ENCODE results near the gene SAV1. TPM values are rescaled to one million over a fixed set of nuclear protein-coding genes. Genes with fewer than 3 reads are reported as not detected.
A peak's percentile ranks its signal among the peaks of the same experiment; 100 is the strongest.

Gene SAV1
- total and polyA plus RNA-seq, 2 donors (not counting 1 experiment from before 2014, with no cell fraction given): 22.4 to 36.1 TPM

GRCh38 chr14:50676814-50677516, 8.9 kb upstream of the SAV1 start:
- Histone ChIP-seq H3K9ac (ENCODE audit: low read length) (peak overlapping the region; percentile 28), H3K27me3 (replicated peaks in 1 of 4; ENCODE audit: control extremely low read depth in 1 of 4, control insufficient read depth in 3 of 4, insufficient read depth in 4 of 4, low read length in 3 of 4) (no peaks in the 10 kb centered on the region), H2AFZ (ENCODE audit: insufficient read depth, low read depth, low read length, poor library complexity, severe bottlenecking) (peak overlapping the region; percentile 8), H3K36me3 (replicated peaks in 1 of 2; ENCODE audit: control extremely low read depth in 1 of 2, control insufficient read depth in 1 of 2, extremely low read depth in 1 of 2, insufficient read depth in 2 of 2, low read length in 1 of 2) (no peaks in the 10 kb centered on the region), H3K79me2 (ENCODE audit: control insufficient read depth, insufficient read depth, low read length) (no peaks in the 10 kb centered on the region), H3K4me3 (ENCODE audit: control extremely low read depth in 1 of 5, extremely low read depth in 1 of 5, insufficient read depth in 1 of 5, low read depth in 2 of 5, low read length in 4 of 5) (peak overlapping the region in 4 of 5 experiments; percentile 7 to 46 (median 23)), H3K9me3 (ENCODE audit: control extremely low read depth in 1 of 3, control insufficient read depth in 2 of 3, insufficient read depth in 1 of 3, low read length in 2 of 3) (no peaks in the 10 kb centered on the region), H4K20me1 (ENCODE audit: control insufficient read depth, insufficient read depth, low read length, poor library complexity, severe bottlenecking) (no peaks in the 10 kb centered on the region), H3K27ac (ENCODE audit: low read length in 2 of 2) (peak overlapping the region; percentile 80 to 86), H3K4me1 (ENCODE audit: control insufficient read depth in 2 of 2, insufficient read depth in 2 of 2, low read length in 2 of 2) (peaks cover 24 to 26% of the 10 kb centered on the region in 2 donors), H3K4me2 (replicated peaks; ENCODE audit: low read depth, low read length, poor library complexity, severe bottlenecking) (peak overlapping the region; percentile 66)
- Mint-ChIP-seq H3K27me3 (no peaks in the 10 kb centered on the region), H3K4me3 (peak overlapping the region; percentile 69), H3K9me3 (ENCODE audit: insufficient read depth) (no peaks in the 10 kb centered on the region), H3K4me1 (peaks cover 31% of the 10 kb centered on the region), H3K27ac (peak overlapping the region; percentile 73)
- TF ChIP-seq EZH2 (IDR thresholded peaks at IDR 0.05; ENCODE audit: borderline replicate concordance, insufficient read depth, low read depth, low read length, poor library complexity, severe bottlenecking): no peak
- no peak for TF ChIP-seq CTCF (IDR thresholded peaks at IDR 0.05)
- 21% methylated on average over 3 of the region's 7 CpGs for WGBS (ENCODE audit: insufficient coverage)
- DNase-seq (peak; percentile 39), ATAC-seq (ENCODE audit: low read depth) (peak; percentile 46)
- intact Hi-C loops (cut with micrococcal nuclease): loop anchor here (1.0 kb wide), 1 partner anchor 8 kb away; no protein-coding TSS in a partner anchor
- POLR2A ChIA-PET: interaction anchor here (1.0 kb wide), 1 partner anchor 8 kb away, joined by 4 read pairs; the partner anchor contains the start of gene SAV1
- CTCF ChIA-PET: interaction anchor here (1.2 to 1.5 kb wide), 2 partner anchors 9 to 38 kb away, joined by 3 to 7 read pairs; partner anchors contain the start of gene SAV1

- Mint-ChIP-seq H3K4me1 (peaks cover 31% of the 10 kb centered on the region), H3K4me3 (no peak overlapping the region), H3K27me3 (no peaks in the 10 kb centered on the region), H3K9me3 (ENCODE audit: insufficient read depth) (no peaks in the 10 kb centered on the region), H3K27ac (no peak overlapping the region)
- ChIA-PET CTCF (interaction anchor here (0.9 kb wide), 1 partner anchor 39 kb away, joined by 4 read pairs; no protein-coding TSS in a partner anchor), POLR2A (no interaction called here)
- no peak for DNase-seq
- no peak overlapping the region for H2AFZ ChIP-seq (ENCODE audit: insufficient read depth, low read depth, low read length, poor library complexity, severe bottlenecking)
- intact Hi-C loops (cut with micrococcal nuclease): no loop called here
- no peak overlapping the region for H3K4me3 ChIP-seq (ENCODE audit: control extremely low read depth in 1 of 5, extremely low read depth in 1 of 5, insufficient read depth in 1 of 5, low read depth in 2 of 5, low read length in 4 of 5)
- H3K79me2 ChIP-seq (ENCODE audit: control insufficient read depth, insufficient read depth, low read length): no peaks in the 10 kb centered on the region
- WGBS (ENCODE audit: insufficient coverage): 100% methylated on average over 1 of the region's 2 CpGs
- no peak overlapping the region for H3K9ac ChIP-seq (ENCODE audit: low read length)
- H3K9me3 ChIP-seq (ENCODE audit: control extremely low read depth in 1 of 3, control insufficient read depth in 2 of 3, insufficient read depth in 1 of 3, low read length in 2 of 3): no peaks in the 10 kb centered on the region
- no peak overlapping the region for H3K4me2 ChIP-seq (replicated peaks; ENCODE audit: low read depth, low read length, poor library complexity, severe bottlenecking)
- ATAC-seq (ENCODE audit: low read depth): no peak
- no peaks in the 10 kb centered on the region for H4K20me1 ChIP-seq (ENCODE audit: control insufficient read depth, insufficient read depth, low read length, poor library complexity, severe bottlenecking)
- no peak for TF ChIP-seq CTCF (IDR thresholded peaks at IDR 0.05)
- no peak for TF ChIP-seq EZH2 (IDR thresholded peaks at IDR 0.05; ENCODE audit: borderline replicate concordance, insufficient read depth, low read depth, low read length, poor library complexity, severe bottlenecking)
- H3K27me3 ChIP-seq (replicated peaks in 1 of 4; ENCODE audit: control extremely low read depth in 1 of 4, control insufficient read depth in 3 of 4, insufficient read depth in 4 of 4, low read length in 3 of 4): no peaks in the 10 kb centered on the region
- peak overlapping the region in 1 of 2 donors; percentile 86 for H3K27ac ChIP-seq (ENCODE audit: low read length in 2 of 2)
- peaks cover 24 to 26% of the 10 kb centered on the region in 2 donors for H3K4me1 ChIP-seq (ENCODE audit: control insufficient read depth in 2 of 2, insufficient read depth in 2 of 2, low read length in 2 of 2)
- no peaks in the 10 kb centered on the region for H3K36me3 ChIP-seq (replicated peaks in 1 of 2; ENCODE audit: control extremely low read depth in 1 of 2, control insufficient read depth in 1 of 2, extremely low read depth in 1 of 2, insufficient read depth in 2 of 2, low read length in 1 of 2)
Observed at GRCh38 chr14:50675597-50675996, 7.5 kb upstream of the SAV1 start.
